DND-41 (cell line): ENCODE results near the gene OR11G2.

Experiments
- CTCF ChIP-seq: IDR thresholded peaks from 2 replicates; pipeline ENCODE4 v1.5.1; 2012; ENCODE audit warnings: borderline replicate concordance, low read length, moderate library complexity, mild to moderate bottlenecking; ENCODE audit not compliant: poor library complexity, severe bottlenecking; ENCODE audit errors: extremely low read depth
- EZH2 ChIP-seq: IDR thresholded peaks from 3 replicates; pipeline ENCODE4 v1.6.1; 2012; ENCODE audit warnings: borderline replicate concordance, low read depth, mild to moderate bottlenecking, moderate library complexity, low read length, inconsistent platforms; ENCODE audit not compliant: severe bottlenecking

DNA sequence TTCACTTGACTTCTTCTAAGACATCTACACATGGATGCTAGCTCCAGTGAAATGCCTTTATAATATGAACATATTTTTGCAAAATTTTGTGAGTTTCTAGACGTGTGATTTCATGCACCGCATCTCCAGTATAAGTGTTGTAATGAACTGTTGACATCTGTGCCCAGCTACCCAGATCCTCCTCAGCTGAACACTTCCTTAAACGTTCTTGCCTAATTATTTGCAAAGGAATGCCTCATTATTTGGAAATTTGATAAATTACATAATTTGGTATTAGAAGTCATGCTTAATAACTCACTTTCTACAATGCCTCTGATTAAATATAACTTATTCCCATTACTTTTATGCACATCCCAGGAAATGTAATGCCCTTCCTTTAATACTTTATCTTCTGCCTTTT lies 14.0 kb downstream of the OR11G2 start:
- no peak for TF ChIP-seq CTCF
- TF ChIP-seq EZH2 = no peak
